LNCAP (cell line): ENCODE data around the gene HBQ1.

Experiments
- TF ChIP-seq, protein P1 (sequence below): fragments of 450-650 bp; IDR thresholded peaks from 2 replicates; pipeline ENCODE4 v1.5.1; 2017; ENCODE audit warnings: mild to moderate bottlenecking

Gene HBQ1

DNA sequence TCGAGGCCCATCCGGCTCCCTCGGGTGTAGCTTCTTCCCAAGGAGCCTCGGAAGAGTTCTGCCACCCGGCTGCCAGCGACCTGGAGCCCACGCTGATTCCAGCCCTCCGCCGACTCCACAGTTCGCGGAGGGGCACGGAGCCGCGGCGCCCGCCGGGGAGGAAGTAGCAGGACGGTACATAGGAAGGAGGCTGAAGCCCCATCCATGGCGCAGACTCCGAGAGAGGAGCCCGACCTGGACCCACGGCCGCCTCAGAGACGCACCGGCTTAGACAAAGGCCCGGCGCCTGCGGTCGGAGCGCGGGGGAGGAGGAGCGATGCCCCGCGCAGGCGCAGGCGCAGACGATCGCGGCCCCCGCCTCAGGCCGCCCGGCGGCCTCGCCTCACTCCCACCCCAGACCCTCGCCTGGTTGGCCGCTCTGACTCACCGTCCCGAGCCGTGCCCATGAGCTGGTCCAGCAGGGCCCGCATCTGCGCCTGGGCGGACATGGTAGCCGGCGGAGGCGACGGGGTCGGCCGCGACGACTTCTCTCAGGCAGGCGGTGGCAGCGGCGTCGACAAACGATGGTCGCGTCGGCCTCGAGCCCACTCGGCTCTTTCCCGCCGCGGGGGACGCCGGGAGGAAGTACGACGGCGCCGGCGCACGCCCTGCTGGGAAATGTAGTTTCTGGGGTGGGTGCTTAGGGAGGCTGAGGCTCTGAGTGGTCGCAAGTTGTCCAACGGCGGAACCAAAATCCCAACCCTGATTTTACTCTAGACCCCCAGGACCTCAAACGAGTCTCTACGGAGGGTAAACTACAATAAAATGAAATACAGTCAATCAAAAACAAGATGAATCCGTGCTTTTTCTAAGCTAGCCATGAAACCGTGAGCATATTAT, 48.8 kb downstream of the HBQ1 start, which contains the start of gene LUC7L:
TSS of gene LUC7L (minus strand) at position 598 of the 879 bp plus-strand sequence. CDS start at position 488, 110 bp downstream.
- TF ChIP-seq, protein P1, sequence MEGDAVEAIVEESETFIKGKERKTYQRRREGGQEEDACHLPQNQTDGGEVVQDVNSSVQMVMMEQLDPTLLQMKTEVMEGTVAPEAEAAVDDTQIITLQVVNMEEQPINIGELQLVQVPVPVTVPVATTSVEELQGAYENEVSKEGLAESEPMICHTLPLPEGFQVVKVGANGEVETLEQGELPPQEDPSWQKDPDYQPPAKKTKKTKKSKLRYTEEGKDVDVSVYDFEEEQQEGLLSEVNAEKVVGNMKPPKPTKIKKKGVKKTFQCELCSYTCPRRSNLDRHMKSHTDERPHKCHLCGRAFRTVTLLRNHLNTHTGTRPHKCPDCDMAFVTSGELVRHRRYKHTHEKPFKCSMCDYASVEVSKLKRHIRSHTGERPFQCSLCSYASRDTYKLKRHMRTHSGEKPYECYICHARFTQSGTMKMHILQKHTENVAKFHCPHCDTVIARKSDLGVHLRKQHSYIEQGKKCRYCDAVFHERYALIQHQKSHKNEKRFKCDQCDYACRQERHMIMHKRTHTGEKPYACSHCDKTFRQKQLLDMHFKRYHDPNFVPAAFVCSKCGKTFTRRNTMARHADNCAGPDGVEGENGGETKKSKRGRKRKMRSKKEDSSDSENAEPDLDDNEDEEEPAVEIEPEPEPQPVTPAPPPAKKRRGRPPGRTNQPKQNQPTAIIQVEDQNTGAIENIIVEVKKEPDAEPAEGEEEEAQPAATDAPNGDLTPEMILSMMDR = no peak

DNA sequence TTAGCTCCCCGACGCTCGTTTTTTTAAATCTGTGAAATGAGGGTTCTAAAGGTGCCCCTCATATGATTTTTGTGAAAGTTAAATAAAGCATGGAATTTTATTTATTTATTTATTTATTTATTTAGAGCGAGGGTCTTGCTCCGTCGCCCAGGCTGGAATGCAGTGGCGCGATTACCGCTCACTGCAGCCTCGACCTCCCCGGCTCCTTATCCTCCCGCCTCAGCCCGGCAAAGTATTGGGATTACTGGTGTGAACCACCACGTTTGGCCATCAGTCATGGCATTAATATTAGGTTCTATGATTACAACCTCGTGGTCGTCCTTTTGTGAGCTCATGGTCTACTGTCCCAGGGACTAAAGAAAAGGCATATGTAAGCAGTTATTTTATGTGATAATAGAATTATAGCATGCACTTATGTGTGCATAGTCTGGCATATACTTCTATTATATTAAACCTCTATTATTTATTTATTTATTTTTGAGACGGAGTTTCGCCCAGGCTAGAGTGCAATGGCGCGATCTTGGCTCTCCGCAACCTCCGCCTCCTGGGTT, 49.5 kb downstream of the HBQ1 start:
- TF ChIP-seq, protein P1 = no peak
